GM19043 (cell line): Measurements from ENCODE around the gene ASH1L.
"Not testable (repeated sequence)": the region's sequence is repeated elsewhere in the genome, so short reads cannot be mapped to it uniquely, and the experiment has no call there.

Source experiments
- ATAC-seq: cut with Tn5 transposase; IDR thresholded peaks from one replicate; pipeline ENCODE4 v1.9.1; 2021; ENCODE audit warnings: low read depth; ENCODE audit not compliant: unreplicated experiment

ASH1L gene

GRCh38 chr1:155455588-155456195 is 106.9 kb downstream of the ASH1L start:
- ATAC-seq, result no peak

- ATAC-seq, result no peak
Observed at GRCh38 chr1:155454096-155454495, 108.5 kb downstream of the ASH1L start.

- ATAC-seq, result no peak
Observed at GRCh38 chr1:155453141-155453540, 109.5 kb downstream of the ASH1L start.

- no peak for ATAC-seq
Observed at GRCh38 chr1:155451199-155451598, 111.4 kb downstream of the ASH1L start.

- ATAC-seq, result not testable (repeated sequence)
Observed at GRCh38 chr1:155442431-155442830, 120.2 kb downstream of the ASH1L start.

GRCh38 chr1:155437405-155437804 is 125.2 kb downstream of the ASH1L start:
- no peak for ATAC-seq

GRCh38 chr1:155433831-155434389 is 128.7 kb downstream of the ASH1L start:
- ATAC-seq, result not testable (repeated sequence)

GRCh38 chr1:155433128-155433830 is 129.3 kb downstream of the ASH1L start:
- ATAC-seq, result not testable (repeated sequence)

- no peak for ATAC-seq
Observed at GRCh38 chr1:155424091-155424490, 138.5 kb downstream of the ASH1L start.

GRCh38 chr1:155420788-155421187 is 141.8 kb downstream of the ASH1L start:
- ATAC-seq, result no peak

GRCh38 chr1:155411840-155412239 is 150.8 kb downstream of the ASH1L start:
- not testable (repeated sequence) for ATAC-seq

GRCh38 chr1:155410931-155411330 is 151.7 kb downstream of the ASH1L start:
- ATAC-seq, result no peak

- no peak for ATAC-seq
Observed at GRCh38 chr1:155396874-155397476, 165.6 kb downstream of the ASH1L start.

- ATAC-seq, result no peak
Observed at GRCh38 chr1:155392898-155393411, 169.6 kb downstream of the ASH1L start.

GRCh38 chr1:155389826-155390225 is 172.8 kb downstream of the ASH1L start:
- no peak for ATAC-seq

GRCh38 chr1:155385836-155386235 is 176.8 kb downstream of the ASH1L start:
- not testable (repeated sequence) for ATAC-seq

GRCh38 chr1:155383406-155383805 is 179.2 kb downstream of the ASH1L start:
- no peak for ATAC-seq

GRCh38 chr1:155379631-155380090 is 182.9 kb downstream of the ASH1L start:
- no peak for ATAC-seq

GRCh38 chr1:155379180-155379579 is 183.4 kb downstream of the ASH1L start:
- no peak for ATAC-seq

- no peak for ATAC-seq
Observed at GRCh38 chr1:155360051-155360450, 202.6 kb downstream of the ASH1L start.

- no peak for ATAC-seq
Observed at GRCh38 chr1:155352631-155353030, 210.0 kb downstream of the ASH1L start.
